DMS 273 (cell line): ENCODE results near the gene CYB561A3.

Source experiments
- DNase-seq: peaks from one replicate; lab custom pipeline; 2025; ENCODE audit not compliant: unreplicated experiment; lab: John Stamatoyannopoulos, UW

The CYB561A3 gene

DNA sequence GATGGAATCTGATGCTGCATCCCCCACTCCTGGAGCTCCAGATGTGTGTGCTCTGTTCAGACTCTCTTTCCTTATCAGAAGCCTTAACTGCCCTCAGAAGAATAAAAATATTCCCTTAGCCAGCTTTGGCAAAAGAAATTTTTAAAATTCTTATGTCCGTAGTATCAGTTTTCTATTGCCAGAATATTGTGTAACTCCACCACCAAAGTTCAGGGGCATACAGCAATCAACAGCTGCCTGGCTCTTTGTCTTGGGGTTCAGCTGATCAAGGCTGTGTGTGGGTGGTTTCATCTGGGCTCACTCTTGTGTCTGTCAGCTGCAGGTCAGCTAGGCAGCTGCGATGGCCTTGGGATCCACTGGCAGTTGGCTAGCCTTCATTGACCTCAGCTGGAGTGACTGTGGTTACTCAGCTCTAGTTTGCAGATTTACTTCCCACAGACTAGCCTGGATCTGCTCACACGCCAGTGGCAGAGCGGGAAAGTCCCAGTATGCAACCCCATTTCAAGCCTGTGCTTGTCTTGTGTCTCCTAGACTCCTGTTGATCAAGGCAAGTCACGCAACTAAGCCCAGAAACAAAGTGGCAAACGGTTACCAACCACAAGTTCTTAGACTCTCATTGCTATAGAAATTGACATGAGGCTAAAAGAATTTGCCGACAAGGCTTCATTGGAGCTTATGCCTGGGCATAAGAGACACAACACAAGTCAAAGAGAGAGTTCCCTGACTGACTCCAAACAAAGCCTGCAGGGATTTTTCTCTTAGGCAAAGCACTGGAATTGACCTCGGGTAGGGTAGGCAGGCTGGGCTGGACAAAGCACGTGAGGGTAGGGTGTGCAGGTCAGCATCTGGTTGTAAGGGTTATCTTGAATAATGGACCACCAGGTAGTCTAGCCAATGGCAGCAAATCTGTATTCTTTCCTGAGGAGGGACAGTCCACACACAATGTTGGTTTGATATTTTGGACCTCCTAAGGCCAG lies 8.0 kb upstream of the CYB561A3 start:
- DNase-seq: no peak

DNA sequence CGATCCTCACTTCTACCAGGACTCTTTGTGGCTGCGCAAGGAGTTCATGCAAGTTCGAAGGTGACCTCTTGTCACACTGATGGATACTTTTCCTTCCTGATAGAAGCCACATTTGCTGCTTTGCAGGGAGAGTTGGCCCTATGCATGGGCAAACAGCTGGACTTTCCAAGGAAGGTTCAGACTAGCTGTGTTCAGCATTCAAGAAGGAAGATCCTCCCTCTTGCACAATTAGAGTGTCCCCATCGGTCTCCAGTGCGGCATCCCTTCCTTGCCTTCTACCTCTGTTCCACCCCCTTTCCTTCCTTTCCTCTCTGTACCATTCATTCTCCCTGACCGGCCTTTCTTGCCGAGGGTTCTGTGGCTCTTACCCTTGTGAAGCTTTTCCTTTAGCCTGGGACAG lies 7.0 kb upstream of the CYB561A3 start:
- no peak for DNase-seq

- DNase-seq: no peak
Observed at GRCh38 chr11:61367406-61367805, 5.7 kb upstream of the CYB561A3 start.

DNA sequence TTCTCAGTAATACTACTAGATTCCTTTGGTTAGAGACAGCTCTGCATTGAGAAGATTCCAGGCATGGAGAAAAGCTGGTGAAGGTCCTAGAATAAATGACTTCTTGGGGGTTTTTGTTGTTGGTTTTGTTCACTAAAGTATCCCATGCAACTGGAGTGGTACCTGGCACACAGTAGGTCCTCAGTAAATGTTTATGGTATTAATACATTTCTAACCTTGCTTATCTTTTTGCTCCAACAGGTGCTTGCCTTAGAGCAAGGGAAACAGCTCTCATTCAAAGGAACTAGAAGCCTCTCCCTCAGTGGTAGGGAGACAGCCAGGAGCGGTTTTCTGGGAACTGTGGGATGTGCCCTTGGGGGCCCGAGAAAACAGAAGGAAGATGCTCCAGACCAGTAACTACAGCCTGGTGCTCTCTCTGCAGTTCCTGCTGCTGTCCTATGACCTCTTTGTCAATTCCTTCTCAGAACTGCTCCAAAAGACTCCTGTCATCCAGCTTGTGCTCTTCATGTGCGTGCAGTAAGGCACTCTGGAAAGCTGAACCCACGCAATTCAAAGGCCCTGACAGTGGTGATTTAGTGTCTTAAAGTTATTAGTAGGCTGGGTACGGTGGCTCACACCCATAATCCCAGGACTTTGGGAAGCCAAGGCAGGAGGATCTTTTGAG lies 2.5 kb upstream of the CYB561A3 start:
- DNase-seq: no peak

- peak; percentile 62 for DNase-seq
Observed at GRCh38 chr11:61362542-61362875, 827 bp upstream of the CYB561A3 start.

- no peak for DNase-seq
Observed at GRCh38 chr11:61361237-61361740, 393 bp downstream of the CYB561A3 start.

- DNase-seq: no peak
Observed at GRCh38 chr11:61359516-61359915, 2.2 kb downstream of the CYB561A3 start.

- DNase-seq: no peak
Observed at GRCh38 chr11:61358566-61358965, 3.1 kb downstream of the CYB561A3 start.

DNA sequence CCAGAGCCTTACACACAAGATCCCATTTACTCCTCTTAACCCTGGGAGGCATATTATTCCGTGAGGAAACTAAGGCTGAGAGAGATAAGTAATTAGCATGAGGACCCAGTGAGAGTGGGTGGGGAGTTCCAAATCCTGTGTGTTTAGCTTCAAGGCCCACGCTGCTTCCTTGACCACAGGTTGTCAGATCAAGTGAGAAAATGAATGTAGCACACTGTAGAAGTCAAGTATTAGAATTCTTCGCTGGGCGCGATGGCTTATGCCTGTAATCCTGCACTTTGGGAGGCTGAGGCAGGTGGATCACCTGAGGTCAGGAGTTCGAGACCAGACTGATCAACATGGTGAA lies 3.8 kb downstream of the CYB561A3 start:
- no peak for DNase-seq

- no peak for DNase-seq
Observed at GRCh38 chr11:61357233-61357893, 4.3 kb downstream of the CYB561A3 start.

DNA sequence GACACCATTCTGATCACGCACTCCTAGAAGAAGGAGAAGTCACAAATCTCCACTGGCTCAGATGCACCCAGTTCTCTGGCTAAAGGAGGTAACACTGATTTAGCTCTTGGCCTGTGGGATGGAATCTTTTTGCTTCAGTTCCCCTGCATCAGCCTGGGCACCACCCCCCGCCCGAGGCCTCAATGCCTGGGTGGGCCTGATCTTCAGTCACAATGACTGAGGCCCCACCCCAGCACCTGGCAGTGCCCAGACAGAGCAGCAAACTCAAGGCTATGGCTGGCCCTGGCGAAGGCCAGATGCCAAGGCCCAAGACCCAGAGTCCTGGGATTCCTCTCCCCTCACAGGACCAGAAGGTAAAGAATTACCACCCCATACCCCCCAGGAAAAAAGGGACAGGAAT lies 5.0 kb downstream of the CYB561A3 start:
- no peak for DNase-seq

GRCh38 chr11:61354208-61354607 lies 7.5 kb downstream of the CYB561A3 start:
- no peak for DNase-seq

- DNase-seq: no peak
Observed at GRCh38 chr11:61353131-61354067, 8.3 kb downstream of the CYB561A3 start.

DNA sequence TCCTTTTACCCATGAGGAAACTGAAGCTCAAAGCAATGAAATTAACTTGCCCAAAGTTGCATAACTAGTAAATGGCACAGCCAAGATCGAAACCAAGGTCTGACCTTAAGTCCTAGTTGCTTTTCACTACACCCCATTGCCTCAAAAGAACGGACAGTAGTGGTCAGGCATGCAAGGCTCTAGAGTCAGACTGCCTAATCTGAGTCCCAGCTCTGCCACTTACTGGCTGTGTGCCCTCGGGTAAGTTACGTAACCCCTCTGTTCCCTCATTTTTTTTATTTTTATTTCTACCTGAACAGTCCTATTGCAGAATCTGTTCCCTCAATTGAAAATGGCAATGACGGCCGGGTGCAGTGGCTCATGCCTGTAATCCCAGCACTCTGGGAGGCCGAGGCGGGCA lies 9.6 kb downstream of the CYB561A3 start:
- no peak for DNase-seq

DNA sequence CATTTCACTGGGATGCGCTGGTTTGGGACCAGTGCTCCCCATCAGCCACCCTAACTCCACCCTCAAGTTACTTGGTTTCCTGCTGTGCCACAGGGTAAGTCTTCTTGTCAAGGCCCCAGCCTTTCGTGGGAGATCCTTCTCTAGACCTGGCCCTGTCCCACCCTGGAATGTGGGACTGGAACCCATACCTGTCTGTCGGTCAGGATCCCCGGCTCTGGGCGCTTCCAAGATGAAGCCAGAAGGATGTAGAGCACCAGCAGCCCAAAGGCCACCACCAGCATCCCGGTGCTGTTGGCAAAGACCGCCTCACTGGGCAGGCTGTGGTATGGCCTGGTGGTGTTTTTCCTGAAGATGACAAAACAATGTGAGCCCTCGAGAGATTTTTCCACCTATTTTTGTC lies 10.9 kb downstream of the CYB561A3 start:
- no peak for DNase-seq

DNA sequence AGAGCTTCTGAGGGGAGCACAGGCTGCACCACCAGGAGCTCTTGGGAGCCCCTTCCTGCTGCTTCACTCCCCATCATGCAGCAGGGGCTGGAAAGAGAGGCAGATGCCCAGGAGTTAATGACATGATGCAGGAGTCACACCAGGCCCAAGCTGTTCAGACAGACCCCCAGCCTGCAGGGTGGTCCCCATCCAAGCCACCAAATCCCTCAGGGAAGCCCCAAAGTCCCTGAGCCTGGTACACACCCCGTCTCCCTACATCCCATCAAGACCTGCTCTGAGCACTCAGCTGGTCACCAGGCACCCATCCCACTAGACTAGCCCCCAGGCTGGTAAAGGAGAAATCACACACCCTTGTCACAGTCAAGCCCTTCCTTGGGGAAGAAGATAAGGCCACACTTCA lies 11.3 kb downstream of the CYB561A3 start:
- DNase-seq: no peak

GRCh38 chr11:61349916-61350315 lies 11.8 kb downstream of the CYB561A3 start:
- DNase-seq: no peak

DNA sequence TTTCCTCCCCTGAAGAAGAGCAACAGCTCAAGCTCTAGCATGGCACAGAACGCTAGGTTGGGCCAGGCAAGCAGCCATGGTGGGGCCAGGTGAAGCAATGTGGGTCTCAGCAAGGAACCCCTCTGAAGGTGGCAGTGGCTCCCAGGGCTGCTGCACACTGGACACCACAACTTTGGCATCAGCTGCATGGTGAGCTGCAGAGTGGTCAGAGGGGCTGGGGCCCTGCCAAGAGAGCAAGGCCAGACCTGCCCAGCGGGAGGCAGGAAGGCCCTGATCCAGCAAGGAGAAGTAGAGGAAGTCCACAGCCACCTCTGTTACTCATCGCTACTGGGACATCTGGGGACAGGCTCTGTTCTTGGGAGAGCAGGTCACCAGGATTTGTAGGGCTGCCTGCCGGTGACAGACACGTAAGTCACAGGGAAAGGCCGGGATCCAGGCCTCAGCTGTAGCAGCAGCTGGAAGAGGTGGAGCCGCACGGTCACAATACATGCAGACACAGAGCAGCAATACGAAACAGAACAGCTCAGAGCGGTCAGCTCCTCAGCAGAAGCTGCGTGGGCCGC lies 12.4 kb downstream of the CYB561A3 start:
- DNase-seq: no peak

DNA sequence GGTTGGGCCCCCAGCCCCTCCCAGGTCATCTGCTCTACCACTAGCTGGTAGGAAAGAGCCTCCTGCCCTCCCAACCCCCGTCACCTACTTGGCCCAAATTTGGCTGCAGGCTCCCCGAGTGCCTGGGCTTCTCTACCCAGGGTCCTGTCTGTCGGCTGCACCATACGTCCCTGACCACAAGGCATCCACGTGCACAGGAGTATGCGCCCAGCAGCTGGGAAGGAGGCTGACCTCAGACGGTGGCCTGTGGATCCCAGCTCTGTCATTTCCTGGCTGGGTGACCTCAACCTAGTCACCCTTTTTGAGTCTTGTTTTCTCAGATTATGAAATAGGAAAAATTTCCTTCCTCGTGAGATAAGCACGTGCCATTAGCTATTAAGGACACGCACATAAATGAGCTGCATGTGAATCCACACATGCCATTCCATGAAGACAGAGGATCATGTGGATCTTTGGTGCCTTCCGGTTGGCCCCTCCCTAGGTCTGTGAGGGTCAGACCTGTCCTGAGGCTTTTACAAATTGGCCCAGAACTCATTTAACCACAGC lies 13.7 kb downstream of the CYB561A3 start:
- DNase-seq: no peak
